ENCODE data around the gene AJM1.

AJM1 gene

DNA sequence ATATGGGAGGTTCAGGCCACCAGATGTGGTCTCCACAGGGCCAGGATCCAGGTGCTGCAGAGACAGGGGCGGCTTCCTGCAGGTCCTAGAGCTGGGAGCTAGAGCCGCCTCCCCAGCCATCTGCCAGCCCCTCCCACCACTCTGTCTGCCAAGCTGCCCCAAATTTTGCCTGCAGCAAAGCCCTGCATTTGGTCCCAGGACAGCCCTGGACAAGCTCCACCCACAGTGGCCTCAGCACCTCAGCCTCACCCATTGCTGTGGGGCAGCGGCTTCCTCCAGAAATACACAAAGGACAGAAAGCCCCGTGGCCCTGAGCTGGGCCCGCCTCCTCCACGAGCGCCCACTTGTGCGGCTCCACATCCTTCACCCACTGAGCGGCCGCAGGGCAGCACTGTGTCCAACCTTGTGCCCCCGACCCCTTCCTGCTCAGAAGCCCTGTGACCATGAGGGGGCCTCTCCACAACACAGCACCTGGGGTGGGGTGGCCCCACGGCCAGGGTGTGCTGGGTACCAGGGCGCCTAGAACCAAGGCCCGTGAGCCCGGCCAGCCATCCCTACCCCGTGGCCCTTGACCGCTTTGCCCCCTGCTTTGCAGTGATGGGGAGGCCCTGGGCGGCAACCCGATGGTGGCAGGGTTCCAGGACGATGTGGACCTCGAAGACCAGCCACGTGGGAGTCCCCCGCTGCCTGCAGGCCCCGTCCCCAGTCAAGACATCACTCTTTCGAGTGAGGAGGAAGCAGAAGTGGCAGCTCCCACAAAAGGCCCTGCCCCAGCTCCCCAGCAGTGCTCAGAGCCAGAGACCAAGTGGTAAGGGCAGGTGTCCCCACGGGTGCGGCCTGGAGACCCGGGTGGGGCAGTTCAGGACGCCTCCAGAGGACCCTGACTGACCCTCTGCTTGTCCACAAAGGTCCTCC, 3.7 kb upstream of the AJM1 start:
- TF ChIP-seq PATZ1 (CRISPR knock-in tag; IDR thresholded peaks at IDR 0.05; ENCODE audit: borderline replicate concordance): no peak
- no peak for TF ChIP-seq ZNF8 (CRISPR knock-in tag; IDR thresholded peaks at IDR 0.05)
- no peak for TF ChIP-seq SNAI2 (CRISPR knock-in tag; IDR thresholded peaks at IDR 0.05)
- TF ChIP-seq TOX (CRISPR knock-in tag; IDR thresholded peaks at IDR 0.05; ENCODE audit: borderline replicate concordance): no peak
- no peak for TF ChIP-seq ZFP3 (CRISPR knock-in tag; IDR thresholded peaks at IDR 0.05)
- TF ChIP-seq OSR1 (CRISPR knock-in tag; IDR thresholded peaks at IDR 0.05): no peak
- TF ChIP-seq GLIS3 (CRISPR knock-in tag; IDR thresholded peaks at IDR 0.05): no peak
- no peak for TF ChIP-seq ZNF70 (CRISPR knock-in tag; IDR thresholded peaks at IDR 0.05)
- no peak for TF ChIP-seq CSDC2 (CRISPR knock-in tag; IDR thresholded peaks at IDR 0.05)
- no peak for TF ChIP-seq BACH2 (CRISPR knock-in tag; IDR thresholded peaks at IDR 0.05; ENCODE audit: borderline replicate concordance)
- ATAC-seq: no peak

GRCh38 chr9:136839229-136840139, 2.8 kb upstream of the AJM1 start:
- TF ChIP-seq OSR1 (CRISPR knock-in tag; IDR thresholded peaks at IDR 0.05): no peak
- TF ChIP-seq SNAI2 (CRISPR knock-in tag; IDR thresholded peaks at IDR 0.05): no peak
- TF ChIP-seq TCF4 (CRISPR knock-in tag; IDR thresholded peaks at IDR 0.05; ENCODE audit: borderline replicate concordance): no peak
- TF ChIP-seq ZFP3 (CRISPR knock-in tag; IDR thresholded peaks at IDR 0.05): no peak
- TF ChIP-seq ZNF70 (CRISPR knock-in tag; IDR thresholded peaks at IDR 0.05): no peak
- no peak for TF ChIP-seq RARB (CRISPR knock-in tag; IDR thresholded peaks at IDR 0.05)
- no peak for TF ChIP-seq PATZ1 (CRISPR knock-in tag; IDR thresholded peaks at IDR 0.05; ENCODE audit: borderline replicate concordance)
- TF ChIP-seq GLIS3 (CRISPR knock-in tag; IDR thresholded peaks at IDR 0.05): no peak
- no peak for TF ChIP-seq ZC3H10 (CRISPR knock-in tag; IDR thresholded peaks at IDR 0.05)
- TF ChIP-seq, protein P1, sequence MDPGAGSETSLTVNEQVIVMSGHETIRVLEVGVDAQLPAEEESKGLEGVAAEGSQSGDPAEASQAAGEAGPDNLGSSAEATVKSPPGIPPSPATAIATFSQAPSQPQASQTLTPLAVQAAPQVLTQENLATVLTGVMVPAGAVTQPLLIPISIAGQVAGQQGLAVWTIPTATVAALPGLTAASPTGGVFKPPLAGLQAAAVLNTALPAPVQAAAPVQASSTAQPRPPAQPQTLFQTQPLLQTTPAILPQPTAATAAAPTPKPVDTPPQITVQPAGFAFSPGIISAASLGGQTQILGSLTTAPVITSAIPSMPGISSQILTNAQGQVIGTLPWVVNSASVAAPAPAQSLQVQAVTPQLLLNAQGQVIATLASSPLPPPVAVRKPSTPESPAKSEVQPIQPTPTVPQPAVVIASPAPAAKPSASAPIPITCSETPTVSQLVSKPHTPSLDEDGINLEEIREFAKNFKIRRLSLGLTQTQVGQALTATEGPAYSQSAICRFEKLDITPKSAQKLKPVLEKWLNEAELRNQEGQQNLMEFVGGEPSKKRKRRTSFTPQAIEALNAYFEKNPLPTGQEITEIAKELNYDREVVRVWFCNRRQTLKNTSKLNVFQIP (CRISPR knock-in tag; IDR thresholded peaks at IDR 0.05; ENCODE audit: borderline replicate concordance, low read depth): no peak
- no peak for TF ChIP-seq TOX (CRISPR knock-in tag; IDR thresholded peaks at IDR 0.05; ENCODE audit: borderline replicate concordance)
- no peak for TF ChIP-seq ZFP30 (CRISPR knock-in tag; IDR thresholded peaks at IDR 0.05)
- no peak for TF ChIP-seq ISL1 (CRISPR knock-in tag; IDR thresholded peaks at IDR 0.05)
- TF ChIP-seq, protein P2, sequence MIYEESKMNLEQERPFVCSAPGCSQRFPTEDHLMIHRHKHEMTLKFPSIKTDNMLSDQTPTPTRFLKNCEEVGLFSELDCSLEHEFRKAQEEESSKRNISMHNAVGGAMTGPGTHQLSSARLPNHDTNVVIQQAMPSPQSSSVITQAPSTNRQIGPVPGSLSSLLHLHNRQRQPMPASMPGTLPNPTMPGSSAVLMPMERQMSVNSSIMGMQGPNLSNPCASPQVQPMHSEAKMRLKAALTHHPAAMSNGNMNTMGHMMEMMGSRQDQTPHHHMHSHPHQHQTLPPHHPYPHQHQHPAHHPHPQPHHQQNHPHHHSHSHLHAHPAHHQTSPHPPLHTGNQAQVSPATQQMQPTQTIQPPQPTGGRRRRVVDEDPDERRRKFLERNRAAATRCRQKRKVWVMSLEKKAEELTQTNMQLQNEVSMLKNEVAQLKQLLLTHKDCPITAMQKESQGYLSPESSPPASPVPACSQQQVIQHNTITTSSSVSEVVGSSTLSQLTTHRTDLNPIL (CRISPR knock-in tag; IDR thresholded peaks at IDR 0.05; ENCODE audit: low read depth): no peak
- TF ChIP-seq ZNF8 (CRISPR knock-in tag; IDR thresholded peaks at IDR 0.05): no peak
- TF ChIP-seq, protein P3, sequence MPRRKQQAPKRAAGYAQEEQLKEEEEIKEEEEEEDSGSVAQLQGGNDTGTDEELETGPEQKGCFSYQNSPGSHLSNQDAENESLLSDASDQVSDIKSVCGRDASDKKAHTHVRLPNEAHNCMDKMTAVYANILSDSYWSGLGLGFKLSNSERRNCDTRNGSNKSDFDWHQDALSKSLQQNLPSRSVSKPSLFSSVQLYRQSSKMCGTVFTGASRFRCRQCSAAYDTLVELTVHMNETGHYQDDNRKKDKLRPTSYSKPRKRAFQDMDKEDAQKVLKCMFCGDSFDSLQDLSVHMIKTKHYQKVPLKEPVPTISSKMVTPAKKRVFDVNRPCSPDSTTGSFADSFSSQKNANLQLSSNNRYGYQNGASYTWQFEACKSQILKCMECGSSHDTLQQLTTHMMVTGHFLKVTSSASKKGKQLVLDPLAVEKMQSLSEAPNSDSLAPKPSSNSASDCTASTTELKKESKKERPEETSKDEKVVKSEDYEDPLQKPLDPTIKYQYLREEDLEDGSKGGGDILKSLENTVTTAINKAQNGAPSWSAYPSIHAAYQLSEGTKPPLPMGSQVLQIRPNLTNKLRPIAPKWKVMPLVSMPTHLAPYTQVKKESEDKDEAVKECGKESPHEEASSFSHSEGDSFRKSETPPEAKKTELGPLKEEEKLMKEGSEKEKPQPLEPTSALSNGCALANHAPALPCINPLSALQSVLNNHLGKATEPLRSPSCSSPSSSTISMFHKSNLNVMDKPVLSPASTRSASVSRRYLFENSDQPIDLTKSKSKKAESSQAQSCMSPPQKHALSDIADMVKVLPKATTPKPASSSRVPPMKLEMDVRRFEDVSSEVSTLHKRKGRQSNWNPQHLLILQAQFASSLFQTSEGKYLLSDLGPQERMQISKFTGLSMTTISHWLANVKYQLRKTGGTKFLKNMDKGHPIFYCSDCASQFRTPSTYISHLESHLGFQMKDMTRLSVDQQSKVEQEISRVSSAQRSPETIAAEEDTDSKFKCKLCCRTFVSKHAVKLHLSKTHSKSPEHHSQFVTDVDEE (CRISPR knock-in tag; IDR thresholded peaks at IDR 0.05): no peak
- no peak for TF ChIP-seq ARNTL (CRISPR knock-in tag; IDR thresholded peaks at IDR 0.05; ENCODE audit: borderline replicate concordance, low read depth)
- TF ChIP-seq, protein P4, sequence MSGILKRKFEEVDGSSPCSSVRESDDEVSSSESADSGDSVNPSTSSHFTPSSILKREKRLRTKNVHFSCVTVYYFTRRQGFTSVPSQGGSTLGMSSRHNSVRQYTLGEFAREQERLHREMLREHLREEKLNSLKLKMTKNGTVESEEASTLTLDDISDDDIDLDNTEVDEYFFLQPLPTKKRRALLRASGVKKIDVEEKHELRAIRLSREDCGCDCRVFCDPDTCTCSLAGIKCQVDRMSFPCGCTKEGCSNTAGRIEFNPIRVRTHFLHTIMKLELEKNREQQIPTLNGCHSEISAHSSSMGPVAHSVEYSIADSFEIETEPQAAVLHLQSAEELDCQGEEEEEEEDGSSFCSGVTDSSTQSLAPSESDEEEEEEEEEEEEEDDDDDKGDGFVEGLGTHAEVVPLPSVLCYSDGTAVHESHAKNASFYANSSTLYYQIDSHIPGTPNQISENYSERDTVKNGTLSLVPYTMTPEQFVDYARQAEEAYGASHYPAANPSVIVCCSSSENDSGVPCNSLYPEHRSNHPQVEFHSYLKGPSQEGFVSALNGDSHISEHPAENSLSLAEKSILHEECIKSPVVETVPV (CRISPR knock-in tag; IDR thresholded peaks at IDR 0.05): no peak
- no peak for TF ChIP-seq CSDC2 (CRISPR knock-in tag; IDR thresholded peaks at IDR 0.05)
- TF ChIP-seq ESRRG (CRISPR knock-in tag; IDR thresholded peaks at IDR 0.05): no peak
- ATAC-seq: no peak

Data from SK-N-SH treated with all-trans-retinoic acid at 6 μM for 48 hours (cell line).